AG08396 (cell line): ENCODE data around the gene LSG1.

ENCODE experiments used
- DNase-seq: peaks from one replicate; pipeline ENCODE4 v3.0.0; 2012; ENCODE audit warnings: low spot score, mixed read lengths

Gene LSG1

GRCh38 chr3:194671900-194672808 lies at the start of gene LSG1:
Gene LSG1 (minus strand): TSS chr3:194672191. CDS start chr3:194672162, 29 bp downstream.
- DNase-seq, result peak; percentile 89

- DNase-seq, result no peak
Measured at GRCh38 chr3:194720048-194720447, 48.1 kb upstream of the LSG1 start.

GRCh38 chr3:194718079-194718478 lies 46.1 kb upstream of the LSG1 start:
- DNase-seq, result no peak

- DNase-seq, result no peak
Measured at GRCh38 chr3:194715022-194715800, 43.2 kb upstream of the LSG1 start.

- no peak for DNase-seq
Measured at GRCh38 chr3:194714564-194714963, 42.6 kb upstream of the LSG1 start.

- DNase-seq, result no peak
Measured at GRCh38 chr3:194714137-194714455, 42.1 kb upstream of the LSG1 start.

GRCh38 chr3:194713299-194714136 lies 41.5 kb upstream of the LSG1 start:
- DNase-seq, result no peak

GRCh38 chr3:194711913-194712312 lies 39.9 kb upstream of the LSG1 start:
- DNase-seq, result peak; percentile 32

- DNase-seq, result no peak
Measured at GRCh38 chr3:194711286-194711685, 39.3 kb upstream of the LSG1 start.

- no peak for DNase-seq
Measured at GRCh38 chr3:194707147-194707540, 35.2 kb upstream of the LSG1 start.

- no peak for DNase-seq
Measured at GRCh38 chr3:194705761-194706160, 33.8 kb upstream of the LSG1 start.

GRCh38 chr3:194705227-194705626 lies 33.2 kb upstream of the LSG1 start:
- no peak for DNase-seq

GRCh38 chr3:194702545-194702944 lies 30.6 kb upstream of the LSG1 start:
- DNase-seq, result no peak

GRCh38 chr3:194696702-194697101 lies 24.7 kb upstream of the LSG1 start:
- DNase-seq, result no peak

- no peak for DNase-seq
Measured at GRCh38 chr3:194691481-194692283, 19.7 kb upstream of the LSG1 start.

- DNase-seq, result no peak
Measured at GRCh38 chr3:194690501-194691372, 18.7 kb upstream of the LSG1 start.

GRCh38 chr3:194689493-194689944 lies 17.5 kb upstream of the LSG1 start:
- peak; percentile 41 for DNase-seq

- no peak for DNase-seq
Measured at GRCh38 chr3:194688946-194689345, 17.0 kb upstream of the LSG1 start.

- peak; percentile 50 for DNase-seq
Measured at GRCh38 chr3:194688200-194688740, 16.3 kb upstream of the LSG1 start.

GRCh38 chr3:194687638-194688199 lies 15.7 kb upstream of the LSG1 start:
- peak; percentile 55 for DNase-seq
